Type B pancreatic cell (in vitro differentiated cells): Measurements from ENCODE around the gene DEGS2. TPM values are rescaled to one million over a fixed set of nuclear protein-coding genes. Genes with fewer than 3 reads are reported as not detected.
"Not testable (repeated sequence)": the region's sequence is repeated elsewhere in the genome, so short reads cannot be mapped to it uniquely, and the experiment has no call there.

Source experiments
- DNase-seq: peaks from one replicate; pipeline ENCODE4 v3.0.0; 2021; ENCODE audit warnings: mixed read lengths; ENCODE audit not compliant: unreplicated experiment; ENCODE audit errors: extremely low spot score
- H3K27ac Mint-ChIP-seq: 2 replicates; pipeline ENCODE4 v1.8.0; 2021; ENCODE audit warnings: mild to moderate bottlenecking, mixed read lengths
- H3K27me3 Mint-ChIP-seq: 2 replicates; pipeline ENCODE4 v1.8.0; 2021; ENCODE audit warnings: mixed read lengths
- H3K36me3 Mint-ChIP-seq: 2 replicates; pipeline ENCODE4 v1.8.0; 2021; ENCODE audit warnings: mixed read lengths
- H3K4me1 Mint-ChIP-seq: one replicate; pipeline ENCODE4 v1.8.0; 2021; ENCODE audit warnings: mixed read lengths; ENCODE audit not compliant: unreplicated experiment
- H3K4me3 Mint-ChIP-seq: 2 replicates; pipeline ENCODE4 v1.8.0; 2021; ENCODE audit warnings: mild to moderate bottlenecking, mixed read lengths
- H3K9me3 Mint-ChIP-seq: 2 replicates; pipeline ENCODE4 v1.8.0; 2021; ENCODE audit warnings: mixed read lengths
- total RNA-seq: library from RNA; stranded (reverse); gene quantifications from 2 replicates; pipeline ENCODE4 v1.2.1, GENCODE V29; 2021; ENCODE audit warnings: low replicate concordance
- TF ChIP-seq, protein P1 (sequence below): fragments of 200-600 bp; sonication (generic); conservative IDR thresholded peaks from 2 replicates; pipeline ENCODE4 v1.5.0; 2021; ENCODE audit warnings: antibody characterized with exemption, mild to moderate bottlenecking

The DEGS2 gene
- total RNA-seq, 1 donor from 2014 or later: 5.2 TPM

DNA sequence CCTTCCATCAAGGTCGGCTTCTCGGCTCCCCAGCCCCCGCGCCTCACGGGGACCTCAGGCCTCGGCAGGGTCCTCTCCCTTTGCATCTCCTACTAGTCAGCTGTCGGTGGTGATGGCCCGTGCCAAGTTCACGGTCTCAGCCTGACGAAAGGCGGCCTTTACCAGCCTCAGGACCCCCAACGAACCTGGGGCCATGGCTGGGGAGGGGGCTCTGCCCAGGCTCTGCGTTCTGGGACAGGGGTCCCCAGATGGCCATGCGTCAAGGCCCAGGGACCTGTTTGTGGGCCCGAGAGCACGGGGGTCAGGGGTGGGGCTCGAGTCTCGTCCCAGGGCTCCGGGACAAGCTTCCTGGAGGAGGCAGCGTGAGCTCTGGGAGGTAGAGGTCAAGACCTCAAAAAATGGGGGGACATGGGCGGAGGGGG, 32.8 kb upstream of the DEGS2 start:
- Mint-ChIP-seq H3K4me3 (peak overlapping the region; percentile 55), H3K27ac (no peak overlapping the region), H3K36me3 (no peaks in the 10 kb centered on the region), H3K9me3 (no peaks in the 10 kb centered on the region), H3K4me1 (peaks cover 4% of the 10 kb centered on the region), H3K27me3 (no peaks in the 10 kb centered on the region)
- TF ChIP-seq, protein P1, sequence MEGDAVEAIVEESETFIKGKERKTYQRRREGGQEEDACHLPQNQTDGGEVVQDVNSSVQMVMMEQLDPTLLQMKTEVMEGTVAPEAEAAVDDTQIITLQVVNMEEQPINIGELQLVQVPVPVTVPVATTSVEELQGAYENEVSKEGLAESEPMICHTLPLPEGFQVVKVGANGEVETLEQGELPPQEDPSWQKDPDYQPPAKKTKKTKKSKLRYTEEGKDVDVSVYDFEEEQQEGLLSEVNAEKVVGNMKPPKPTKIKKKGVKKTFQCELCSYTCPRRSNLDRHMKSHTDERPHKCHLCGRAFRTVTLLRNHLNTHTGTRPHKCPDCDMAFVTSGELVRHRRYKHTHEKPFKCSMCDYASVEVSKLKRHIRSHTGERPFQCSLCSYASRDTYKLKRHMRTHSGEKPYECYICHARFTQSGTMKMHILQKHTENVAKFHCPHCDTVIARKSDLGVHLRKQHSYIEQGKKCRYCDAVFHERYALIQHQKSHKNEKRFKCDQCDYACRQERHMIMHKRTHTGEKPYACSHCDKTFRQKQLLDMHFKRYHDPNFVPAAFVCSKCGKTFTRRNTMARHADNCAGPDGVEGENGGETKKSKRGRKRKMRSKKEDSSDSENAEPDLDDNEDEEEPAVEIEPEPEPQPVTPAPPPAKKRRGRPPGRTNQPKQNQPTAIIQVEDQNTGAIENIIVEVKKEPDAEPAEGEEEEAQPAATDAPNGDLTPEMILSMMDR: no peak
- no peak for DNase-seq

DNA sequence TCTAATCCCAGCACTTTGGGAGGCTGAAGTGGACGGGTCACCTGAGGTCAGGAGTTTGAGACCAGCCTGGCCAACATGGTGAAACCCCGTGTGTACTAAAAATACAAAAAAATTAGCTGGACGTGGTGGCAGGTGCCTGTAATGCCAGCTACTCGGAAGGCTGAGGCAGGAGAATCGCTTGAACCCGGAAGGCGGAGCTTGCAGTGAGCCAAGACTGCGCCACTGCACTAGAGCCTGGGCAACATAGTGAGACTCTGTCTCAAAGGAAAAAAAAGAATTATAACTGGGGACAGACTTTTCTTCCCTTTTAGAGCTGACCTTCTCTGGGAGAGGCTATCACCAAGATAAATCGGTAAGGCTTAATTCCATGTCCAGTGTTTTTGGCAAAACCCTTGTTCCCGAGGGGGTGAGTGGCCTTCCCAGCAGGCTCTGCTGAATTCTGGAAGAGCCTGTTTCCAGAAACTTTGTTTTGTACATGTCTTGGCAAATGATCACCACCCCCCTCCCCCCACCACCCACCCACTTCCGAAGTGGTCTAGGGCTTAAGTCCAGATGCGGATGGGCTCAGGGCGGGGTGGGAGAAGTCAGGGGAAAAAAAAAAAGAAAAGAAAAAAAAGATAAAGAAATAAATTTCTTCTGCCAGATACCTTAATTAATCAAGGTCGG, 32.3 kb upstream of the DEGS2 start:
- TF ChIP-seq, protein P1: no peak
- Mint-ChIP-seq H3K9me3 (no peaks in the 10 kb centered on the region), H3K4me1 (peaks cover 4% of the 10 kb centered on the region), H3K4me3 (no peak overlapping the region), H3K36me3 (no peaks in the 10 kb centered on the region), H3K27me3 (no peaks in the 10 kb centered on the region), H3K27ac (no peak overlapping the region)
- DNase-seq: no peak

DNA sequence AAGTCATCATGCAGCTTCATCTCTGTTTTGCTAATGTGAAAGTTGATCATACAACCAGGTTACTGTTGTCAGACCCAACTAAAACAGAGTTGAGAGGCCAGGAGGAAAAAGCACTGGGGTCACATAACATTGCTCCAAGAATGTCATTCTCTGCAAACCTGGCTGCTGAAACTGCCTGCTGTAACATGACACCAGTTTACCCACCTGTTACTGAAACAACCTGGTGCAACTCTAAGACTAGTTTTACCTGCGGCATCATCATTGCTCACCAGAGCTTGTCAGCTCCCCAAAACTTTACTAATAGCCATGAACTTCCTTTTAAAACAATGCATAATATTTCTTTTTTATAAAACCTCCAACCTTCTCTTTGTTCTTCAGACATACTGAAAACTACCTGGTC, 30.7 kb upstream of the DEGS2 start:
- H3K27ac Mint-ChIP-seq: no peak overlapping the region
- H3K27me3 Mint-ChIP-seq: no peaks in the 10 kb centered on the region
- no peaks in the 10 kb centered on the region for H3K9me3 Mint-ChIP-seq
- H3K36me3 Mint-ChIP-seq: no peaks in the 10 kb centered on the region
- no peak overlapping the region for H3K4me3 Mint-ChIP-seq
- peaks cover 4% of the 10 kb centered on the region for H3K4me1 Mint-ChIP-seq
- TF ChIP-seq, protein P1: no peak
- no peak for DNase-seq

DNA sequence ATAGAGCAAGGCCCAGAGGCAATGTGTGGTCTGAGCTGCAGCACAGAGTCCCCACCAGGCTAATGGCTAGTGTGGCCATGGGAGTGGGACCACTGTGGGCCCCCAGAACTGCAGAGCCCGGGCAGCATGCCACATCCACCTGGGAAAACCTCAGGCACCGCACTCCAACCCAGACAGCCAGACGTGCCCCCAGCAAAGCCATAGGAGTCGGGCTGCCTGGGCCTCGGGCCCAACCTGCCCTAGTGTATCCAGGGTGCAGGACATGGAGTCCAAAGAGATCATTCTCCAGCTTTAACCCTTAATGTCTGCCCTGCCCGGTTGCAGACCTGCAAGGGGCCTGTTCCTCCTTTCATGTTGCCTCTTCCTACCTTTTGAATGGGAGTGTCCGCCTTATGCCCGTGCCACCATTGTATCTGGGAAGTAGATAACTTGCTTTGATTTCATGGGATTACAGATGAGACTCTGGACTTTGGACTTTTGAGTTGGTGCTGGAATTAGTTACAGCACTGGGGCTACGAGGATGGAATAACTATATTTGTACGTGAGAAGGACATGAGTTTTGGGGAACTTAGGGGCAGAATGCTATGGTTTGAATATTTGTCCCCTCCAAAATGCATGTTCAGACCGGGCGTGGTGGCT, 29.1 kb upstream of the DEGS2 start:
- TF ChIP-seq, protein P1: no peak
- no peaks in the 10 kb centered on the region for H3K9me3 Mint-ChIP-seq
- no peak for DNase-seq
- peaks cover 4% of the 10 kb centered on the region for H3K4me1 Mint-ChIP-seq
- no peaks in the 10 kb centered on the region for H3K27me3 Mint-ChIP-seq
- H3K27ac Mint-ChIP-seq: no peak overlapping the region
- H3K36me3 Mint-ChIP-seq: no peaks in the 10 kb centered on the region
- H3K4me3 Mint-ChIP-seq: no peak overlapping the region

DNA sequence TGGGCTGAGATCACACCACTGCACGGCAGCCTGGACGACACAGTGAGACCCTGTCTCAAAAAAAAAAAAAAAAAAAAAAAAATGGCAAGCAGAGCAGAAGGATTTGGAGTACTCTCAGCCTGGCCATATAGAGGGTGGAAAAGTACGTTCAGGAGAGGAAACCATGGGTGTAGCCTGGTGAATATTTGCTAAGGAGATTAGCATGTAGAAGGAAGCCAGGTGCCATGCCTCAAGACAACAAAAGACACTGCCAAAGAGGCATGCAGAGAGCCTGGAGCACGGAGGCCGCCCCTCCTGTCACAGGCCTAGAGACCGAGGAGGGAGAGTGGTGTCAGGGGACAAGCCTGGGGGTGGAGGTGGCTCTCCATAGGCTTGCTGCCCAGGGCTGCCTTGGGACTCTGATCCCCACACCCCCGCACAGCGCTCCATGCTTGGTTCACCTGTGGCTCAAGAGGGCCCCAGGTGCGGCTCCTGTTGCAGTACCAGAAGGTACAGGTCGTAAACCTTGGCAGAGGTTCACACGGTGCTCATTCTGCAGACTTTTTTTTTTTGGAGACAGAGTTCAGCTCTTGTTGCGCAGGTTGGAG, 27.9 kb upstream of the DEGS2 start:
- H3K27me3 Mint-ChIP-seq: no peaks in the 10 kb centered on the region
- TF ChIP-seq, protein P1: no peak
- no peaks in the 10 kb centered on the region for H3K36me3 Mint-ChIP-seq
- no peaks in the 10 kb centered on the region for H3K9me3 Mint-ChIP-seq
- no peaks in the 10 kb centered on the region for H3K4me1 Mint-ChIP-seq
- no peak overlapping the region for H3K27ac Mint-ChIP-seq
- DNase-seq: no peak
- H3K4me3 Mint-ChIP-seq: no peak overlapping the region

DNA sequence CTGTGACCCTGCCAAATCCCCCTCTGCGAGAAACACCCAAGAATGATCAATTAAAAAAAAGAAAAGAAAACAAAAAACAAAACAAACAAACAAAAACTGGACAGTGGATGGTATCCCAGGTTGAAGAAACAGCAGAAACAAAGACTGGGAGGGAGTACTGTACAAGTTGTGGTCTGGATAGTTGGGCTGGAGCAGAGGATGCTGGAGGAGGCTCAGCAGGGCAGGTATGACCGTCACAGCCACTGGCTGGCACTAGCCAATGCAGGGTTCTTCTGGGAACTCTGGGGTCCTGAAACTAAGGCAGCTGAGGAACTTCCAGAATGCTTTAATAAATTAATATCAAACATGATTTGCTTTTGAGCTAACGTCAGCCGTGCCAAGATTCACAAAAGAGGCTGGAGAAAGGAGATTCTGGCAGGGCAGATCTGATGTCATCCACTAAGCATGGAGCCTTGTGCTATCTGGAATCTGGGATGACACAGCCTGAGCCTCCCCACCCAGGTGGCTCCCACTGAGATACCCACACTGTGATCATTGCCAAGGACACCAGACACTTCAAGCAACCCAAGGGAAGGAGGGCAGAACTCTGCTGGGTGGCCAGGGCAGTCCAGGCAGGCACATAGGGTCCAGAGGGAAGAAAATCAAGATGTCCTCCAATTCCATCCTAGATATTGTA, 22.6 kb upstream of the DEGS2 start:
- H3K36me3 Mint-ChIP-seq, H3K9me3 Mint-ChIP-seq, H3K27me3 Mint-ChIP-seq, H3K4me1 Mint-ChIP-seq, H3K27ac Mint-ChIP-seq, H3K4me3 Mint-ChIP-seq, DNase-seq: not testable (repeated sequence)

DNA sequence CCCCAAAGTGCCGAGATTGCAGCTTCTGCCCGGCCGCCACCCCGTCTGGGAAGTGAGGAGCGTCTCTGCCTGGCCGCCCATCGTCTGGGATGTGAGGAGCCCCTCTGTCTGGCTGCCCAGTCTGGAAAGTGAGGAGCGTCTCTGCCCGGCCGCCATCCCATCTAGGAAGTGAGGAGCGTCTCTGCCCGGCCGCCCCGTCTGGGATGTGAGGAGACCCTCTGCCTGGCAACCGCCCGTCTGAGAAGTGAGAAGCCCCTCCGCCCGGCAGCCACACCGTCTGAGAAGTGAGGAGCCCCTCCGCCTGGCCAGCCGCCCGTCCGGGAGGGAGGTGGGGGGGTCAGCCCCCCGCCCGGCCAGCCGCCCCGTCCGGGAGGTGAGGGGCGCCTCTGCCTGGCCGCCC, 21.2 kb upstream of the DEGS2 start:
- not testable (repeated sequence) for H3K27ac Mint-ChIP-seq, H3K36me3 Mint-ChIP-seq, H3K4me1 Mint-ChIP-seq, H3K4me3 Mint-ChIP-seq, H3K9me3 Mint-ChIP-seq, DNase-seq, H3K27me3 Mint-ChIP-seq
